Left ventricle myocardium inferior (tissue), 1 donor: ENCODE measurements around the gene CX3CR1. TPM values are rescaled to one million over a fixed set of nuclear protein-coding genes. Genes with fewer than 3 reads are reported as not detected.

Experiments
- DNase-seq: peaks from one replicate; pipeline ENCODE4 v3.0.0-alpha.2; 2020
- H3K27ac ChIP-seq: fragments of 200-600 bp; replicated peaks from 2 replicates; pipeline ENCODE4 v1.8.0; 2021
- H3K27me3 ChIP-seq: fragments of 200-600 bp; 2 replicates; pipeline ENCODE4 v1.8.0; 2021; ENCODE audit warnings: low read depth
- H3K36me3 ChIP-seq: fragments of 200-600 bp; 2 replicates; pipeline ENCODE4 v1.8.0; 2021
- H3K4me1 ChIP-seq: fragments of 200-600 bp; 2 replicates; pipeline ENCODE4 v1.8.0; 2021
- H3K4me3 ChIP-seq: fragments of 200-600 bp; 2 replicates; pipeline ENCODE4 v1.8.0; 2021; ENCODE audit warnings: mild to moderate bottlenecking, moderate library complexity
- H3K9me3 ChIP-seq: fragments of 200-600 bp; replicated peaks from 2 replicates; pipeline ENCODE4 v1.8.0; 2021
- intact Hi-C: fragments of 100-400 bp; cut with micrococcal nuclease; formaldehyde crosslinking; loops from one replicate; pipeline ENCODE4 v1.11.0; 2022
- total RNA-seq: library from RNA; stranded (reverse); fragmentation: NEBNext Ultra II Directional; extraction: Animal tissue kit (Norgen Biotek cat#: 25700); gene quantifications from one replicate; pipeline ENCODE4 v1.2.1, GENCODE V29; 2021
- TF ChIP-seq, protein P1 (sequence below): fragments of 200-600 bp; IDR thresholded peaks from 2 replicates; pipeline ENCODE4 v1.8.0; 2021; ENCODE audit warnings: antibody characterized with exemption, mild to moderate bottlenecking, borderline replicate concordance
- donor health status: DM: no; HTN: yes; CAD: no; lungs with severe emphysema.

The CX3CR1 gene
- total RNA-seq, 1 donor from 2014 or later = 0.82 TPM

DNA sequence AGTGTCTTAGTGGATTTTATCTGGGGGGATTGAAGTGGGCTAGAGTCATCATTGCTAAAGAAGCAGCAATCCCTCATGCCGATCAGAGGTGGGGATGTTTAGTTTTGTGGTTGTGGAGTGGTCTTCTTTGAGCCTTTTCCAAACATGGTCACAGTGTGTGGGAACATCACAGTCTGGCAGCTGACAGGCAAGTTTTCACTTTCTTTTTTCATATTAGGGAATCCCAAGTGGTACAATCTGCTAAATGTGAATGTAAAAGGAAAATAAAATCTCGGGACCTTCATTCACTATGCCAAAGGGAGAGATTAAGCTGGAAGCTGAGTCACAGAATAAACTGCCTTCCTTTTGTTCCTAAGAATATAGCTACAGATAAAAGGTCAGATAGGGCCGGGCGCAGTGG is 10.4 kb upstream of the CX3CR1 start:
- no peak overlapping the region for H3K27ac ChIP-seq

DNA sequence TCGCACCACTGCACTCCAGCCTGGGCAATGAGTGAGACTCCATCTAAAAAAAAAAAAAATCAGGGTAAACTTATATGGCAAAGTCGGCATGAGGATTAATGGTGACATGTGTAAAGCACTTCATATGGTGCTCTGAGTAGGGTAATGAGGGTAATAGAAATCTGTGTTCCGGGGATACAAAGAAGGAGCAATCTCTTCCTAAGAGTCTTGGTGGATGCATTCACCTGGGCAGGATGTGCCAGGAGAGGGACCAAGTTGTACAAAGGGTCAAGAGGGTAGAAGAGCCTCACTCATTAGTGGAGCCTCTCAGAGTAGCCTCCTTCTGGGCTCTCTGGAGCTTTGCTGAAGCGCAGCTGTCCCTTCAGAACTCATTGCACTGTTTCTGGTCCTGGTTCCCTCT is 9.3 kb upstream of the CX3CR1 start:
- no peak for DNase-seq
- H3K4me3 ChIP-seq = no peak overlapping the region
- H3K27ac ChIP-seq = no peak overlapping the region
- intact Hi-C loops = loop anchor here (5.0 kb wide), 3 partner anchors 82 to 162 kb away; no protein-coding TSS in a partner anchor
- H3K27me3 ChIP-seq = no peaks in the 10 kb centered on the region
- H3K4me1 ChIP-seq = no peaks in the 10 kb centered on the region
- no peaks in the 10 kb centered on the region for H3K36me3 ChIP-seq
- H3K9me3 ChIP-seq = no peaks in the 10 kb centered on the region
- TF ChIP-seq, protein P1, sequence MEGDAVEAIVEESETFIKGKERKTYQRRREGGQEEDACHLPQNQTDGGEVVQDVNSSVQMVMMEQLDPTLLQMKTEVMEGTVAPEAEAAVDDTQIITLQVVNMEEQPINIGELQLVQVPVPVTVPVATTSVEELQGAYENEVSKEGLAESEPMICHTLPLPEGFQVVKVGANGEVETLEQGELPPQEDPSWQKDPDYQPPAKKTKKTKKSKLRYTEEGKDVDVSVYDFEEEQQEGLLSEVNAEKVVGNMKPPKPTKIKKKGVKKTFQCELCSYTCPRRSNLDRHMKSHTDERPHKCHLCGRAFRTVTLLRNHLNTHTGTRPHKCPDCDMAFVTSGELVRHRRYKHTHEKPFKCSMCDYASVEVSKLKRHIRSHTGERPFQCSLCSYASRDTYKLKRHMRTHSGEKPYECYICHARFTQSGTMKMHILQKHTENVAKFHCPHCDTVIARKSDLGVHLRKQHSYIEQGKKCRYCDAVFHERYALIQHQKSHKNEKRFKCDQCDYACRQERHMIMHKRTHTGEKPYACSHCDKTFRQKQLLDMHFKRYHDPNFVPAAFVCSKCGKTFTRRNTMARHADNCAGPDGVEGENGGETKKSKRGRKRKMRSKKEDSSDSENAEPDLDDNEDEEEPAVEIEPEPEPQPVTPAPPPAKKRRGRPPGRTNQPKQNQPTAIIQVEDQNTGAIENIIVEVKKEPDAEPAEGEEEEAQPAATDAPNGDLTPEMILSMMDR = no peak

More for the DNA sequence above, 10.4 kb upstream of the CX3CR1 start:
- Histone ChIP-seq H3K27me3 (no peaks in the 10 kb centered on the region), H3K4me3 (no peak overlapping the region), H3K9me3 (no peaks in the 10 kb centered on the region), H3K36me3 (no peaks in the 10 kb centered on the region), H3K4me1 (no peaks in the 10 kb centered on the region)
- no peak for DNase-seq
- TF ChIP-seq, protein P1 = no peak
- intact Hi-C loops = no loop called here

DNA sequence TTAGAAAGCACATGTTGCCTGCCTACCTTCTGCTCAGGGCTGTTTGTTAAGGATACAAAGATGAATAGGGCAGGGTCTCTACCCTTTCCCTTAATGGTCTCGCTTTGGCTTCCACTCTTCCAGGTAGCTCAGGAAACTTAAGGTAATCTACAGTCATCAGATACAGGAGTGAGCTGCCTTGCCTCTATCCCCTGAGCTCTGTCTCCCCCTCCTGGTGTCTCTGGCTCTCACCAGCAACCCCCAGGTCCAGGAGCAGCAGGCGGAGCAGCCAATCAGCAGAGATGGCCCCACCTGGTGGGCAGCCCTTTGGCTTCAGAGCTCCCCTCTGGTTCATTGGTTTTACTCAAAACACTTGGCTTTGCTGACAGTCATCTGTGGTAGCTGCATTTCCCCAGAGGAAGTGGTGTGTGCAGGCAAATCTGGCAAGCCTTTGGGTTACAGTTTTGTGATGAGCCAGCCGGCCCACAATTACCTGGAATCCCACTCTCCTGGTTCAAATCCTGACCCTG is 8.5 kb upstream of the CX3CR1 start:
- intact Hi-C loops = loop anchor here (5.0 kb wide), 3 partner anchors 81 to 161 kb away; no protein-coding TSS in a partner anchor
- peak; percentile 66 for DNase-seq
- Histone ChIP-seq H3K9me3 (no peaks in the 10 kb centered on the region), H3K36me3 (no peaks in the 10 kb centered on the region), H3K4me3 (no peak overlapping the region), H3K27me3 (no peaks in the 10 kb centered on the region), H3K27ac (no peak overlapping the region), H3K4me1 (no peaks in the 10 kb centered on the region)
- TF ChIP-seq, protein P1 = peak; percentile 96

DNA sequence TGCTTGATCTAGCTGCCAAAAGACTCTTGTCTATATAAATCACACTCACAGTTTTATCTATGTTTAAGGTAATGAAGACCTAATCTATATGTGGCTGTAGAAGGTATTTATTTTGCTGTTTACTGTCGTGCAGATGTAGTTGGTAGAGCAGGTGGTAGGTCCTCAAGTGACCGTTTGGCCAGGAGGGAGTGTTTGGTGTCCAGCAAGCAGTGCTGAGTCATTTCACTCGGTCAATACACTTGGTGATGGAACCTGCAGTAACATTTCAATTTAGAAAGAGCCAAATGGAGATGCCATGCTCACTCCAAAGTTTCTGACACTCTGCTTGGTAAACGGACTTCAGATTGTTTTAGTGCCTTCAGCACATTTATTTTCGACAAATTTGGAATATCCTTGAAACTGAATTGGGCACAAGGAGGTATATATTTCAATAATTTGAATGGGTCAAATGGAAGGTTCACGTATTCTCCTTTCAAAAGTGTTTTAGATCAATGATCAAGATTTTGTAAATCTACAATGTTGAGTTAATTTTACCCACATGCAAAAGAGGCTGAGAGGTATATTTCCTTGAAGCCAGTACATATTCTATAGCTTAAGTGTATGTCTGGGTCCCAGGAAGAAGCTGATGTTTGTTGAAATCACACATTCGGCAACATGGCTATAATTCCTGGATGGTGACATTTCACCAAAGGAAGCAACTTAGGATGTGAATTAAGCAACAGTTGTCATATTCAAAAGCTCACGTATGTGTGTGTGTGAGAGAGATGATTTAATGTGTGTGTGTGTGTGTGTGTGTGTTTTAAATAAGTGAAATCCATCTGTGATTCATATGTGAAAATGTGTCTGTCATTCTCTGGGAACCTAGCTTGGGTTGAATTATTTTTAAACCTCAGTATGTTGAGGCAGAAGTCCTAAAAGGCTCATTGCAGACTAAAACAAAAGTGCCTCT is 7.7 kb upstream of the CX3CR1 start:
- H3K27me3 ChIP-seq = no peaks in the 10 kb centered on the region
- intact Hi-C loops = loop anchor here (5.0 kb wide), 3 partner anchors 80 to 160 kb away; no protein-coding TSS in a partner anchor
- H3K27ac ChIP-seq = no peak overlapping the region
- no peaks in the 10 kb centered on the region for H3K9me3 ChIP-seq
- no peak for DNase-seq
- H3K36me3 ChIP-seq = no peaks in the 10 kb centered on the region
- TF ChIP-seq, protein P1 = no peak
- no peaks in the 10 kb centered on the region for H3K4me1 ChIP-seq
- H3K4me3 ChIP-seq = no peak overlapping the region

DNA sequence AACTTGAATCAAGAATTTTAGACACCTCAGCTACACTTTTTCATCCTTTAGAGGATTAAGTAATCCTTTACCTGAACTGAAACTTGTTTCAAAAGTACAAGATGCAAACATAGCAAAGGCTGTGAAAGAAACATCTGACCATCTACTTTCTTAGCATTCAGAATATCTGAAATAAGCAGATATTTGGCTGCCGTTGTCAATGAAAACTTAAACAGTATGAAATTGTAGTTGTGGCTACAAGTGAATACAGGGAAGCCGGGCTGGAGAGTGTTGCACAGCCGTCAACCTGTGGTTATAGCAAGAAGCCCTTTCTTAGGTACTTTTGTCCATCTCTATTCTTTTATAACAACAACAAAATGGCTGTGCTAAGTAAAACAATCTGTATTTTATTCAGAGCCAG is 6.9 kb upstream of the CX3CR1 start:
- H3K27ac ChIP-seq = no peak overlapping the region
- no peak for DNase-seq
- H3K36me3 ChIP-seq = no peaks in the 10 kb centered on the region
- H3K4me3 ChIP-seq = no peak overlapping the region
- TF ChIP-seq, protein P1 = no peak
- no peaks in the 10 kb centered on the region for H3K27me3 ChIP-seq
- no peaks in the 10 kb centered on the region for H3K9me3 ChIP-seq
- intact Hi-C loops = loop anchor here (5.0 kb wide), 3 partner anchors 79 to 159 kb away; no protein-coding TSS in a partner anchor
- H3K4me1 ChIP-seq = no peaks in the 10 kb centered on the region
